ENCODE data around the gene ZNF284.
"Not testable (repeated sequence)": the region's sequence is repeated elsewhere in the genome, so short reads cannot be mapped to it uniquely, and the experiment has no call there.

ZNF284 gene

DNA sequence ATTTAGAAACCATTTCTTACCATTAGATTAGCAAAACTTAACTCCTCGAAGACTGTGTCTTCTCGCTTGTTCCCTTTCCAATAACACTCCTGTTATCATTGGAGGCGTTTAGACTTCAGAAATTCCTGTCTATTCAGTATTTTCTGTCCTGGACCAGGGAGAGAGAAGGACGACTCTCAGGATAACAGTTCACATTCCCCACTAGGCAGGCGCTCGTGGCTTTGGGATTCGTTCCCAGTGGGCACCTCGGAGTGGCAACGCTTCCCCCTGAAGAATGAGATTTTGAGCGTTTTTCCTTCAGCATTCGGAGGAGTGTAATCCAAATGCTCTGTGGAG, 40.8 kb downstream of the ZNF284 start:
- no peak for DNase-seq

DNA sequence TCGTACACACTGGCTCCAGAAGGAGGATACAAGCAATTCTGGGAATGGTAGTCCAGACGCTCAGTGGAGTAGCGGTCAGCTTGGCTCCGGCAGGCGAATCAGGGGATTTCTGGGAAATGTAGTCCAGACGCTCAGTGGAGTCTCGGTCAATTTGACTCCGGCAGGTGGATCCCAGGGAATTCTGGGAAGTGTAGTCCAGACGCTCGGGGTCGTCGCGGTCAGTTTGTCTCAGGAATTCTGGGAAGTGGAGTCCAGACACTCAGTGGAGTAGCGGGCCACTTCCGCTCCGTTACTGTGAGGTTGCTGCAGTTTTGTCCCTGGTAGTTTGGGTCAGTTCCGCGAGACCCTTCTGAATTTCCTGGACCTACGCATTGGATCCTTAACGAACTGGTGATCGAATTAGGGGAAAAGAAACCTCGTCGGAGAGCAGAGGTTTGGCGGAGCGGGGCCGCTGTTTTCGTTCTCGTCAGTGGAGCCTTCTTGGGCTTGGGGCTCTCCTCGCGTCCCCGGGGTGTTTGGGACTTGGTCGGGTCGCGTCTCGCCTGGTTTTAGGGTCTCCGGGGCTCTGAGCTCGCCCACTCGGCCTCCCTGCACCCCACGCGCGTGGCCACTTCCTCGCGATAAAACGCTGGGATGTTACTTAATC, 41.3 kb downstream of the ZNF284 start, which contains the start of gene ZNF225:
ZNF225 (plus strand) TSS at position 262 of the 646 bp plus-strand sequence. CDS start 2,429 bp downstream, outside the sequence.
- peak; percentile 95 for DNase-seq

DNA sequence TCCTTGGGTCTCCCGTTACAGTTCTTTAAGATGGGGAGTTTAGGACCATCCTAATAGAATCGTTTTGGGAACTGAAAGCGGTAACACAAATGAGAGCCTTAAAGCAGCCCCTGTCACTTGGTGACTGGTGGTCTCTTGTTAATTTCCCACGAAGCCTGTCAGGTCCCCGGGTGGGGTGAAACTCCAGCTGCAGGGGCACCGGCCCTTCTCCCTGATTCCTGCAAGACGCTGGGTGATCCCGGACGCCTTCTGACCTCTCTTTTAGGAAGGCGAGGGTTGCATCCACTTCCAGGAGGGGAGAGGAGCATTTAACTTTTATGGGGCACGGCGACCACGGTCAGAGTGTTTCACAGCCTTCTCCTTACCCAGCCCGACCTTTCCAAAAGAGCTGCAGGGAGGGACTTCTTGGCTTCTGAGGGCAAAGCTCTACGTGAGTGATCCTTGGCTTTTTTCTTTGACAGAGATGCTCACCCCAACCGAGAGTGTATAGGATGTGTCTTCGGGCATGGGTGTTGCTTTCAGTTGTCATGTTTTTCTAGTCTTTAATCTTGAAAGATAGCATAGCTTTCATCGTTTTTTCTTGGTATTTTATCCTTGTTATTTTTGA, 41.9 kb downstream of the ZNF284 start:
- DNase-seq: no peak

DNA sequence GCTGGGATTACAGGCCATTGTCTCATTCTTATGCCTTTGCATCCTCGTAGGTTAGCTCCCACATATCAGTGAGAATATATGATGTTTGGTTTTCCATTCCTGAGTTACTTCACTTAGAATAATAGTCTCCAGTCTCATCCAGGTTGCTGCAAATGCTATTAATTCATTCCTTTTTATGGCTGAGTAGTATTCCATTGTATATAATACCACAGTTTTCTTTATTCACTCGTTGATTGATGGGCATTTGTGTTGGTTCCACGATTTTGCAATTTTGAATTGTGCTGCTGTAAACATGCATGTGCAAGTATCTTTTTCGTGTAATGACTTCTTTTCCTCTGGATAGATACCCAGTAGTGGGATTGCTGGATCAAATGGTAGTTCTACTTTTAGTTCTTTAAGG, 49.2 kb downstream of the ZNF284 start:
- not testable (repeated sequence) for DNase-seq

DNA sequence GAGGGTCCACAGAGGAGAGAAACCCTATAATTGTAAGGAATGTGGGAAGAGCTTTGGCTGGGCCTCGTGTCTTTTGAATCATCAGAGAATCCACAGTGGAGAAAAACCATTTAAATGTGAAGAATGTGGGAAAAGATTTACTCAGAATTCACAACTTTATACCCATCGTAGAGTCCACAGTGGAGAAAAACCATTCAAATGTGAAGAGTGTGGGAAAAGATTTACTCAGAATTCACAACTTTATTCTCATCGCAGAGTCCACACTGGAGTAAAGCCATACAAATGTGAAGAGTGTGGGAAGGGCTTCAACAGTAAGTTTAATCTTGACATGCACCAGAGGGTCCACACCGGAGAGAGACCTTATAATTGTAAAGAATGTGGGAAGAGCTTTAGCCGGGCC, 60.0 kb downstream of the ZNF284 start:
- DNase-seq: no peak
